OCI-LY7 (cell line): ENCODE data around the gene KDM6A.

Experiments used
- EZH2phosphoT487 ChIP-seq: fragments of 200-600 bp; sonication (generic); IDR thresholded peaks from 2 replicates; pipeline ENCODE4 v1.6.1; 2018; ENCODE audit warnings: low read depth, borderline replicate concordance, mild to moderate bottlenecking, mixed run types, antibody characterized with exemption, low read length, moderate library complexity, mixed read lengths
- TF ChIP-seq, protein P1 (sequence below): fragments of 200-600 bp; sonication (generic); conservative IDR thresholded peaks from 2 replicates; pipeline ENCODE4 v1.5.1; 2014; ENCODE audit warnings: mild to moderate bottlenecking, antibody characterized with exemption, low read length, moderate library complexity, mixed read lengths

DNA sequence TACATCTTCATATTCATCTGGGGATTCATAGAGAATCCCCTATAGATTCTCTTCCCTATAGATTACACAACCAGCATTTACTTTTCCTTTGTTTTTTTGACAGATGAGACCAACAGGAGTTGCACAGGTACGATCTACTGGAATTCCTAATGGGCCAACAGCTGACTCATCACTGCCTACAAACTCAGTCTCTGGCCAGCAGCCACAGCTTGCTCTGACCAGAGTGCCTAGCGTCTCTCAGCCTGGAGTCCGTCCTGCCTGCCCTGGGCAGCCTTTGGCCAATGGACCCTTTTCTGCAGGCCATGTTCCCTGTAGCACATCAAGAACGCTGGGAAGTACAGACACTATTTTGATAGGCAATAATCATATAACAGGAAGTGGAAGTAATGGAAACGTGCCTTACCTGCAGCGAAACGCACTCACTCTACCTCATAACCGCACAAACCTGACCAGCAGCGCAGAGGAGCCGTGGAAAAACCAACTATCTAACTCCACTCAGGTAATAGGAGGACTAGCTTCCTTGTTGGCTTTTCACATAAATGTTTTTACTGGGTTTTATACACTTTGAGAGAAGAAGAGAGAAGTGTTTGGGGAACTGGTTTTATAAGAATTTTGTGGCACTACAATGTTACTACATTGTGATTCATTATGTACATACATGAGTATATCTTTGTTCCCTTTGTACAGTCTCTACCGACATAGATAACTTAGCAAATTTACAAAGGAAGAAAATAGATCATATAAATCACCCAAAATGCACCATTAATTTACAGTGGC lies 190.5 kb downstream of the KDM6A start:
- TF ChIP-seq, protein P1, sequence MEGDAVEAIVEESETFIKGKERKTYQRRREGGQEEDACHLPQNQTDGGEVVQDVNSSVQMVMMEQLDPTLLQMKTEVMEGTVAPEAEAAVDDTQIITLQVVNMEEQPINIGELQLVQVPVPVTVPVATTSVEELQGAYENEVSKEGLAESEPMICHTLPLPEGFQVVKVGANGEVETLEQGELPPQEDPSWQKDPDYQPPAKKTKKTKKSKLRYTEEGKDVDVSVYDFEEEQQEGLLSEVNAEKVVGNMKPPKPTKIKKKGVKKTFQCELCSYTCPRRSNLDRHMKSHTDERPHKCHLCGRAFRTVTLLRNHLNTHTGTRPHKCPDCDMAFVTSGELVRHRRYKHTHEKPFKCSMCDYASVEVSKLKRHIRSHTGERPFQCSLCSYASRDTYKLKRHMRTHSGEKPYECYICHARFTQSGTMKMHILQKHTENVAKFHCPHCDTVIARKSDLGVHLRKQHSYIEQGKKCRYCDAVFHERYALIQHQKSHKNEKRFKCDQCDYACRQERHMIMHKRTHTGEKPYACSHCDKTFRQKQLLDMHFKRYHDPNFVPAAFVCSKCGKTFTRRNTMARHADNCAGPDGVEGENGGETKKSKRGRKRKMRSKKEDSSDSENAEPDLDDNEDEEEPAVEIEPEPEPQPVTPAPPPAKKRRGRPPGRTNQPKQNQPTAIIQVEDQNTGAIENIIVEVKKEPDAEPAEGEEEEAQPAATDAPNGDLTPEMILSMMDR: no peak
- no peak for TF ChIP-seq EZH2phosphoT487
